ENCODE data around the gene TP53RK.

The TP53RK gene

DNA sequence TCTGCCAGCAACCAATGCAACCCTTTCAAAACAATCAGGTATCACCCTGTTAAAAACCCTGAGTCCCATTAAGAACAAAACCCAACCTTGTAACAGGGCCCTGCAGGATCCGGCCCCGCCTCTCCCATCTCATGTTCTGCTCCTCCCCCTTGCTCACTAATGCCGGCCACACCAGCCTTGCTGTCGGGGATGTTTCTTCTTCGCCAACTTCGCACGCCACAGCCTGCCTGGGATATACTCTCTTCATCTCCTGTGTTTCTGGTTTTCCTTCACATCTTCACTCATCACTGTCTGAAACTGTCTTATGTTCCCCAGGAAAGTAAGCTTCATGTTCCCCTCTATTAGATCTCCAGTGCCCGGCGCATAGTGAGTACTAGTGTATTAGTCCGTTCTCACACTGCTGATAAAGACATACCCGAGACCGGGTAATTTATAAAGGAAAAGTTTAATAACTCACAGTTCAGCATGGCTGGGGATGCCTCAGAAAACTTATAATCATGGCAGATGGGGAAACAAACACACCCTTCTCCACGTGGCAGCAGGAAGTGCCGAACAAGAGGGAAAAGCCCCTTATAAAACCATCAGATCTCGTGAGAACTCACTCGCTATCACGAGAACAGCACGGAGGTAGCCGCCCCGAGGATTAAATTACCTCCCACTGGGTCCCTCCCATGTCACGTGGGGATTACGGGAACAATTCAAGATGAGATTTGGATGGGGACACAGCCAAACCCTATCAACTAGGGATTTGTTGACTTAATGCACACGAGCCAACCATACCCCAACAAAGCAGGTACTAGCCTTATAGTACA, 5.1 kb downstream of the TP53RK start:
- H3K36me3 Mint-ChIP-seq (ENCODE audit: low read depth): peaks cover 38% of the 10 kb centered on the region
- H3K9me3 Mint-ChIP-seq: peaks cover 4% of the 10 kb centered on the region
- H3K27me3 Mint-ChIP-seq (ENCODE audit: low read depth, poor library complexity): peaks cover 1% of the 10 kb centered on the region
- DNase-seq: peak; percentile 67
- TF ChIP-seq, protein P1, sequence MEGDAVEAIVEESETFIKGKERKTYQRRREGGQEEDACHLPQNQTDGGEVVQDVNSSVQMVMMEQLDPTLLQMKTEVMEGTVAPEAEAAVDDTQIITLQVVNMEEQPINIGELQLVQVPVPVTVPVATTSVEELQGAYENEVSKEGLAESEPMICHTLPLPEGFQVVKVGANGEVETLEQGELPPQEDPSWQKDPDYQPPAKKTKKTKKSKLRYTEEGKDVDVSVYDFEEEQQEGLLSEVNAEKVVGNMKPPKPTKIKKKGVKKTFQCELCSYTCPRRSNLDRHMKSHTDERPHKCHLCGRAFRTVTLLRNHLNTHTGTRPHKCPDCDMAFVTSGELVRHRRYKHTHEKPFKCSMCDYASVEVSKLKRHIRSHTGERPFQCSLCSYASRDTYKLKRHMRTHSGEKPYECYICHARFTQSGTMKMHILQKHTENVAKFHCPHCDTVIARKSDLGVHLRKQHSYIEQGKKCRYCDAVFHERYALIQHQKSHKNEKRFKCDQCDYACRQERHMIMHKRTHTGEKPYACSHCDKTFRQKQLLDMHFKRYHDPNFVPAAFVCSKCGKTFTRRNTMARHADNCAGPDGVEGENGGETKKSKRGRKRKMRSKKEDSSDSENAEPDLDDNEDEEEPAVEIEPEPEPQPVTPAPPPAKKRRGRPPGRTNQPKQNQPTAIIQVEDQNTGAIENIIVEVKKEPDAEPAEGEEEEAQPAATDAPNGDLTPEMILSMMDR (IDR thresholded peaks at IDR 0.05): no peak
- peak overlapping the region; percentile 83 for H3K27ac Mint-ChIP-seq
- peak overlapping the region; percentile 85 for H3K4me3 Mint-ChIP-seq
- peaks cover 45% of the 10 kb centered on the region for H3K4me1 Mint-ChIP-seq

DNA sequence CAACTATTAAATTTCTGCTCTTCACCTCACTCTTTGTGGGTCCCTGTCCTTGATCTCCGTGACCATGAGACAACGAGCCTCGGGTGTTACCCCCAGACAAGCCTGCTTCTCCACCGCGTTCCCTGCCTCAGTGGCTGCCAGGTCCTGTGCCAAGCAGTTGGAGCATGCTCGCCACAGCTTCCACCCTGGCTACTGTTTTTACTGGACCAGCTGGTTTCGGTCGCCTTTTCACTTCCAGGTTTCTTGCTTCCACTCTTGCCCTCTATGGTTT, 5.6 kb downstream of the TP53RK start:
- TF ChIP-seq, protein P1 (IDR thresholded peaks at IDR 0.05): no peak
- peak overlapping the region; percentile 85 for H3K4me3 Mint-ChIP-seq
- H3K9me3 Mint-ChIP-seq: peaks cover 4% of the 10 kb centered on the region
- peaks cover 45% of the 10 kb centered on the region for H3K4me1 Mint-ChIP-seq
- peaks cover 3% of the 10 kb centered on the region for H3K27me3 Mint-ChIP-seq (ENCODE audit: low read depth, poor library complexity)
- H3K27ac Mint-ChIP-seq: peak overlapping the region; percentile 83
- no peak for DNase-seq
- H3K36me3 Mint-ChIP-seq (ENCODE audit: low read depth): peaks cover 43% of the 10 kb centered on the region

DNA sequence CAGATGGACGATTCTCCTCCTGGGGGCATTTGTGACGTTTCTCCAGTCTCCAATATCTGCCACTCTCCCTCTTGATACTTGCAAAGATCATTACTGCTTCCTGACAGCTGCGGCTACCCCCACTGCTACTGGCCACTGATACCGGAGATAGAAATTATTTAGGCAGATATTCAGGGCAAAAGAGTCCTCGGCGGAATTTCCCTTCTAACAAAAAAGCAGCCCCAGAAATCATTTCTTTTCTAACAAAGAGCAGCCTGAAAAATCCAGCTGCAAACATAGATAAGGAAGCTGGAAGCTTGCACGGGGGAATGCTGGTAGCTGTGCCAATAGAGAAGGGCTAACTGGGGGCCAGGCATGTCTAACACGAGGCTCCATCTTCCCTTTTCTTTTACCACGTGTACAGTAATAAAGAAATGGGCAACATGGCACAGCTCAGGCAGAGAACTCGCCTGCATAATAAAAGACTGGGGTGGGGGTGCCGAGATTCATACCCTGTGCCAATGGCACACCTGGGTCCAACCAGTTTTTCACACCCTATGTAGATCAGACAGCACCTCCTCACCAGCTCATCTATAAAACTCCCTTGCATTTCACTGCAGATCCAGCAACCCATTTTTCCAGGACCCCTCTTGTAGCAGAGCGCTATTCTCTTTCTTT, 6.1 kb downstream of the TP53RK start:
- peaks cover 48% of the 10 kb centered on the region for H3K36me3 Mint-ChIP-seq (ENCODE audit: low read depth)
- DNase-seq: no peak

DNA sequence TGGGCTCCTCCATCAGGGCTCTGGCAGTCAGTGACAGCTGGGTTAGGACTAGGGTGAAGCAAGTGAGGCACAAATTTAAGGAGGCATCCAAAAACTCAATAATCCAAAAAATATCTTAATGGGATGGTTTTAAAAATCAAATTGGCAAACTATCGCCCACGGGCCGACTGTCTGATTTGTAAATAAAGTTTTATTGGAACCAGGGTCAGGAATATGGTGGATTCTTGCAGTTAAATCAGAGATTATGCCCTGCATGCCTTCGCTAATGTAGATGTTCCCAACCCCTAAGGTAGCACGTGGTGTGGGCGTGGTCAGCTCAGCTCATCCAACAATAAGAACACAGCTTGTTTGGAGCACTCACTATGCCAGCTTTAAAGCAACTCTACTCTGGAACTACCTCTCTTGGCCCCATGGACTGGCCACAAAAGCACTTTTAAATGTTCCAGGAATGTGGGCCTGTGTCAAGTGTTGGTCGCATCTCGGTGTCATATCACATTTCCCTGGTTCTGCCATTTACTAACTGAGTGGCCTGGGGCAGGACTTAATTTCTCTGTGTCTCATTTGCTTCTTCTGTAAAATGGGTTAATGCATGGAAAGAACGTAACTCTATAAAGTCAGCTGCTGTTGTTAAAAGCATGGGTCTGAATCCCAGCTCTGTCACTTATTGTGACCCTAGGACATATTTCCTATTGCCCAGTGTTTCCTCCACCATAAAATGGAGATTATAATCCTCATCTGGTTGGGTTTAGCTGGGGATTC, 7.0 kb downstream of the TP53RK start:
- Mint-ChIP-seq H3K27ac (no peak overlapping the region), H3K27me3 (ENCODE audit: low read depth, poor library complexity) (peaks cover 3% of the 10 kb centered on the region), H3K4me1 (peaks cover 33% of the 10 kb centered on the region), H3K9me3 (peaks cover 4% of the 10 kb centered on the region), H3K36me3 (ENCODE audit: low read depth) (peaks cover 48% of the 10 kb centered on the region), H3K4me3 (peak overlapping the region; percentile 85)
- no peak for DNase-seq
- TF ChIP-seq, protein P1 (IDR thresholded peaks at IDR 0.05): no peak

More for the DNA sequence above, 6.1 kb downstream of the TP53RK start:
- Mint-ChIP-seq H3K4me1 (peaks cover 41% of the 10 kb centered on the region), H3K27ac (no peak overlapping the region), H3K9me3 (peaks cover 4% of the 10 kb centered on the region), H3K4me3 (peak overlapping the region; percentile 85), H3K27me3 (ENCODE audit: low read depth, poor library complexity) (peaks cover 3% of the 10 kb centered on the region)
- TF ChIP-seq, protein P1 (IDR thresholded peaks at IDR 0.05): no peak

DNA sequence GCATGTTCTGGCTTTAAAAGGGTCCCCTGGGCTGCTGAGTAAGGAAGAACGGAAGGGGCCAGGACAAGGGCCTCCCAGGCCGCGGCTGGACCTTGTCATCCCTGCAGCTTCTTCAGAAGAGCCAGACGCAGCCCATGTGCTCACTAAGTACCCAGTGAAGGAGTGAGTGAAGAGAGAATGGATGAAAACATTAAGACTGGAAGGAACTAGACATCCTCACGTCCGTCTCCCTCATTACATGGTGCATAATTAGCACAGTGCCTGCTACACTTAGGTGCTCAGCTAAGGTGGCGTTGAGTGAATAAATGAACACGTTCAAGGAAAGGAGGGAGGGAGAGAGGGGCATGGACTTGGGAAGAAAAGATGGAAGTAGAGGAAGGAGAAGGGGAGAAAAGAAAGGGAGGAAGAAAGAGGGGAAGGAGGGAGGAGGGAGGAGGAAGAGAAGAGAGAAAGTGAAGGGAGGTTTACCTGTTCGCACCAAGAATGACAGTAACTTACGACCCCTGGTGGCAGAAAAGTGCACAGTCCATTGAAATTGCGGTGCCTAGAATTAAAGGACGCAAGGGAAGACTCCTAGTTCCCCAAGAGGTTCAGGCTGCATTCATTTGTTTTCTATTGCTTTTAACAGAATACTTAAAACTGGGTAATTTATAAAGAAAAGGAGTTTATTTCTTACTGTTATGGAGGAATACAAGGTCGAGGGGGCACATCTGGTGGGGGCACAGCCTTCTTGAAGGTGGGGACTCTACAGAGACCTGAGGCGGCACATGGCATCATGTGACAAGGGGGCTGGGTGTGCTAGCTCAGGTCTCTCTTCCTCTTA, 8.0 kb downstream of the TP53RK start:
- Mint-ChIP-seq H3K4me1 (peaks cover 38% of the 10 kb centered on the region), H3K9me3 (peaks cover 4% of the 10 kb centered on the region), H3K4me3 (no peak overlapping the region), H3K36me3 (ENCODE audit: low read depth) (peaks cover 42% of the 10 kb centered on the region), H3K27ac (no peak overlapping the region), H3K27me3 (ENCODE audit: low read depth, poor library complexity) (peaks cover 3% of the 10 kb centered on the region)
- TF ChIP-seq, protein P1 (IDR thresholded peaks at IDR 0.05): peak; percentile 78
- DNase-seq: peak; percentile 77
